Keratinocyte (primary cell): ENCODE measurements around the gene UBE2F.

Experiments
- EZH2 ChIP-seq: IDR thresholded peaks from one replicate; pipeline ENCODE4 v1.6.1; 2012; ENCODE audit warnings: inconsistent platforms, mild to moderate bottlenecking, low read length, moderate library complexity
- TF ChIP-seq, protein P1 (sequence below), 3 experiments: IDR thresholded peaks in 1 of 3; conservative IDR thresholded peaks in 1 of 3; optimal IDR thresholded peaks in 1 of 3; 2 replicates in 2 of 3; 3 replicates in 1 of 3; pipeline versions ENCODE3 to v1.5.1; 2011; ENCODE audit warnings: low read length in 3 of 3, mild to moderate bottlenecking in 3 of 3, moderate library complexity in 2 of 3, control low read depth in 1 of 3, inconsistent platforms in 1 of 3; ENCODE audit not compliant: insufficient read depth in 2 of 3; ENCODE audit errors: extremely low read depth in 1 of 3

GRCh38 chr2:238023608-238024007 is 56.8 kb downstream of the UBE2F start:
- no peak for TF ChIP-seq EZH2
- TF ChIP-seq, protein P1, sequence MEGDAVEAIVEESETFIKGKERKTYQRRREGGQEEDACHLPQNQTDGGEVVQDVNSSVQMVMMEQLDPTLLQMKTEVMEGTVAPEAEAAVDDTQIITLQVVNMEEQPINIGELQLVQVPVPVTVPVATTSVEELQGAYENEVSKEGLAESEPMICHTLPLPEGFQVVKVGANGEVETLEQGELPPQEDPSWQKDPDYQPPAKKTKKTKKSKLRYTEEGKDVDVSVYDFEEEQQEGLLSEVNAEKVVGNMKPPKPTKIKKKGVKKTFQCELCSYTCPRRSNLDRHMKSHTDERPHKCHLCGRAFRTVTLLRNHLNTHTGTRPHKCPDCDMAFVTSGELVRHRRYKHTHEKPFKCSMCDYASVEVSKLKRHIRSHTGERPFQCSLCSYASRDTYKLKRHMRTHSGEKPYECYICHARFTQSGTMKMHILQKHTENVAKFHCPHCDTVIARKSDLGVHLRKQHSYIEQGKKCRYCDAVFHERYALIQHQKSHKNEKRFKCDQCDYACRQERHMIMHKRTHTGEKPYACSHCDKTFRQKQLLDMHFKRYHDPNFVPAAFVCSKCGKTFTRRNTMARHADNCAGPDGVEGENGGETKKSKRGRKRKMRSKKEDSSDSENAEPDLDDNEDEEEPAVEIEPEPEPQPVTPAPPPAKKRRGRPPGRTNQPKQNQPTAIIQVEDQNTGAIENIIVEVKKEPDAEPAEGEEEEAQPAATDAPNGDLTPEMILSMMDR (optimal IDR thresholded peaks at IDR 0.05 in 1 of 3, IDR thresholded peaks at IDR 0.05 in 1 of 3, conservative IDR thresholded peaks at IDR 0.05 in 1 of 3; ENCODE audit: extremely low read depth in 1 of 3, insufficient read depth in 2 of 3, low read length in 3 of 3), result no peak
